Adrenal gland (tissue), 5 donors: Measurements from ENCODE around the gene FBXO2.

Experiments used
- CTCF ChIP-seq, 6 experiments: fragments of 450-650 bp in 4 of 6; fragments of 200-600 bp in 2 of 6; sonication (generic) in 1 of 6; IDR thresholded peaks; 1 replicate in 5 of 6; 2 replicates in 1 of 6; pipeline versions ENCODE4 v1.5.1 to v1.8.0; 2016 to 2021; ENCODE audit warnings: antibody characterized with exemption in 6 of 6, mild to moderate bottlenecking in 2 of 6, moderate library complexity in 1 of 6
- POLR2A ChIP-seq, 2 donors: fragments of 450-650 bp; IDR thresholded peaks; one replicate each; pipeline ENCODE4 v1.6.1; 2017; ENCODE audit warnings: antibody characterized with exemption in 2 of 2, mild to moderate bottlenecking in 2 of 2, moderate library complexity in 1 of 2
- donor health status: DM: no; HTN: no; CAD: no.

DNA sequence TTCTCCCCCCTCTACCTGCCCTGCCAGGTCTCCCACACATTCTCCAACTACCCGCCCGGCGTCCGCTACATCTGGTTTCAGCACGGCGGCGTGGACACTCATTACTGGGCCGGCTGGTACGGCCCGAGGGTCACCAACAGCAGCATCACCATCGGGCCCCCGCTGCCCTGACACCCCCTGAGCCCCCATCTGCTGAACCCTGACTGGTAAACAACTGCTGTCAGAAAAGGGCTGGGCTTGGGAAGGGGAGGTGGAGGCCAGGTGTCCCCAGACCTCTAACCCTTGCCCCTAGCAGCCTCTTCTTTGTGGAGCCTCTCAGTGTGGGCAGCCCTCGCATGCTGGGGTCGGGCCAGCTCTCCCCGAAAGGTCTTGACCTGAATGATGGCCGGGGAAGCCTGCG is 6.9 kb upstream of the FBXO2 start:
- TF ChIP-seq POLR2A (IDR thresholded peaks at IDR 0.05) (no peak), CTCF (IDR thresholded peaks at IDR 0.05) (no peak)
